K562 (cell line): ENCODE measurements around the gene UPF2. TPM values are rescaled to one million over a fixed set of nuclear protein-coding genes. Genes with fewer than 3 reads are reported as not detected.

Source experiments
- ETV5 ChIP-seq: sonication (generic); formaldehyde crosslinking; IDR thresholded peaks from 2 replicates; pipeline ENCODE4 v1.4.0; 2020; ENCODE audit warnings: low read depth, mild to moderate bottlenecking, missing genetic modification reagents
- FOXP1 ChIP-seq: sonication (generic); formaldehyde crosslinking; IDR thresholded peaks from 2 replicates; pipeline ENCODE4 v1.8.0; 2022; ENCODE audit warnings: mild to moderate bottlenecking, missing genetic modification reagents
- HDAC6 ChIP-seq: IDR thresholded peaks from 2 replicates; pipeline ENCODE4 v1.6.1; 2012; ENCODE audit warnings: low read depth, mild to moderate bottlenecking, control low read depth, inconsistent platforms, low read length, moderate library complexity
- IRF2 ChIP-seq: sonication (generic); formaldehyde crosslinking; IDR thresholded peaks from 2 replicates; pipeline ENCODE4 v1.8.1; 2022; ENCODE audit warnings: mild to moderate bottlenecking, missing genetic modification reagents
- KLF1 ChIP-seq: fragments of 450-650 bp; IDR thresholded peaks from 2 replicates; pipeline ENCODE4 v1.6.1; 2016; ENCODE audit warnings: missing genetic modification characterization, missing compliant biosample characterization
- MAZ ChIP-seq, 2 experiments: fragments of 450-650 bp in 1 of 2; sonication (generic) in 1 of 2; formaldehyde crosslinking; IDR thresholded peaks in 1 of 2; conservative IDR thresholded peaks in 1 of 2; 2 replicates each; pipeline versions ENCODE4 v1.4.0 to v1.5.0; 2020; ENCODE audit warnings: mild to moderate bottlenecking in 1 of 2, missing genetic modification reagents in 1 of 2
- RNF219 ChIP-seq: fragments of 250-450 bp; sonication (Bioruptor Pico); IDR thresholded peaks from 2 replicates; pipeline ENCODE4 v1.5.0; 2022; ENCODE audit warnings: mild to moderate bottlenecking
- TAF7 ChIP-seq: fragments of 450-650 bp; IDR thresholded peaks from 2 replicates; pipeline ENCODE4 v1.6.1; 2016; ENCODE audit warnings: missing genetic modification characterization, missing compliant biosample characterization
- TOE1 ChIP-seq, 2 experiments: fragments of 450-650 bp in 1 of 2; sonication (generic) in 1 of 2; formaldehyde crosslinking in 1 of 2; IDR thresholded peaks; 2 replicates each; pipeline versions ENCODE4 v1.7.1 to v1.8.0; 2016 to 2022; ENCODE audit warnings: borderline replicate concordance in 2 of 2, mild to moderate bottlenecking in 2 of 2, antibody characterized with exemption in 1 of 2, inconsistent platforms in 1 of 2, low read depth in 1 of 2, missing genetic modification reagents in 1 of 2, moderate library complexity in 1 of 2
- WHSC1 ChIP-seq: IDR thresholded peaks from one replicate; pipeline ENCODE4 v1.6.1; 2012; ENCODE audit warnings: low read length, control low read depth, inconsistent platforms
- ZNF121 ChIP-seq: sonication (generic); formaldehyde crosslinking; conservative IDR thresholded peaks from 2 replicates; pipeline ENCODE4 v1.8.0; 2022; ENCODE audit warnings: missing genetic modification reagents
- ZNF655 ChIP-seq: fragments of 250-450 bp; sonication (Bioruptor Pico); IDR thresholded peaks from 2 replicates; pipeline ENCODE4 v1.5.0; 2021
- polyA plus RNA-seq, 8 experiments: library from polyadenylated mRNA; depleted of rRNA in 4 of 8; stranded (reverse) in 5 of 8; unstranded in 3 of 8; fragments of >200 nt; fragmentation: Nextera tagmentation in 2 of 8; fragmentation: Illumina TruSeq in 1 of 8; extraction: Ambion mirVana in 2 of 8; extraction: Trizol in 1 of 8; gene quantifications; 2 replicates each; pipeline versions ENCODE4 v1.2.1 to v1.2.3, GENCODE V29; 2011 to 2014; ENCODE audit warnings: inconsistent platforms in 1 of 8, missing spikeins in 1 of 8
- total RNA-seq, 7 experiments: library from RNA; depleted of rRNA in 6 of 7; stranded (reverse); fragments of >200 nt in 6 of 7; fragmentation: Illumina TruSeq in 2 of 7; extraction: Trizol in 2 of 7; gene quantifications; 2 replicates each; pipeline versions ENCODE4 v1.2.1 to v1.2.3, GENCODE V29; 2011 to 2021; ENCODE audit warnings: low replicate concordance in 1 of 7
- TF ChIP-seq, protein P1 (sequence below): fragments of 450-650 bp; formaldehyde crosslinking; IDR thresholded peaks from 2 replicates; pipeline ENCODE4 v1.4.0; 2020; ENCODE audit warnings: mild to moderate bottlenecking, moderate library complexity

Gene UPF2
- total and polyA plus RNA-seq, 9 of the 15 experiments (the other 6 are each of a cell fraction or from before 2014, with no cell fraction given): 13.9 to 37.7 (median 23.7) TPM

GRCh38 chr10:12068449-12069269 is 26.1 kb upstream of the UPF2 start, which contains the start of gene DHTKD1 (continued):
- TF ChIP-seq FOXP1 (CRISPR knock-in tag) (no peak), TOE1 (IDR thresholded peaks at IDR 0.05; ENCODE audit: borderline replicate concordance) (0 out of 2 replicates have a peak, but pooled peaks have one; percentile 37), TOE1 (CRISPR knock-in tag; IDR thresholded peaks at IDR 0.05; ENCODE audit: borderline replicate concordance, low read depth) (no peak), MAZ (CRISPR knock-in tag; conservative IDR thresholded peaks at IDR 0.05 in 1 of 2, IDR thresholded peaks at IDR 0.05 in 1 of 2) (peak; percentile 54 to 56), ETV5 (CRISPR knock-in tag) (peak; percentile 90; the same call in 1 of the 2 replicates), RNF219 (CRISPR knock-in tag) (no peak), TAF7 (tag) (no peak), HDAC6 (no peak), WHSC1 (no peak), ZNF121 (CRISPR knock-in tag) (no peak), IRF2 (CRISPR knock-in tag) (no peak), ZNF655 (no peak), KLF1 (0 out of 2 replicates have a peak, but pooled peaks have one; percentile 77)
- TF ChIP-seq, protein P1, sequence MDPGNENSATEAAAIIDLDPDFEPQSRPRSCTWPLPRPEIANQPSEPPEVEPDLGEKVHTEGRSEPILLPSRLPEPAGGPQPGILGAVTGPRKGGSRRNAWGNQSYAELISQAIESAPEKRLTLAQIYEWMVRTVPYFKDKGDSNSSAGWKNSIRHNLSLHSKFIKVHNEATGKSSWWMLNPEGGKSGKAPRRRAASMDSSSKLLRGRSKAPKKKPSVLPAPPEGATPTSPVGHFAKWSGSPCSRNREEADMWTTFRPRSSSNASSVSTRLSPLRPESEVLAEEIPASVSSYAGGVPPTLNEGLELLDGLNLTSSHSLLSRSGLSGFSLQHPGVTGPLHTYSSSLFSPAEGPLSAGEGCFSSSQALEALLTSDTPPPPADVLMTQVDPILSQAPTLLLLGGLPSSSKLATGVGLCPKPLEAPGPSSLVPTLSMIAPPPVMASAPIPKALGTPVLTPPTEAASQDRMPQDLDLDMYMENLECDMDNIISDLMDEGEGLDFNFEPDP (CRISPR knock-in tag): no peak
